Psoas muscle (tissue), 8 donors: ENCODE results near the gene HTR1E. TPM values are rescaled to one million over a fixed set of nuclear protein-coding genes. Genes with fewer than 3 reads are reported as not detected.

ENCODE experiments used
- ATAC-seq, 4 donors: fragments of 200-7000 bp; cut with Tn5 transposase; one replicate each; pipeline ENCODE4 v1.9.1; 2020; ENCODE audit warnings: moderate library complexity in 3 of 4, mild to moderate bottlenecking in 2 of 4
- DNase-seq, 2 donors: peaks; one replicate each; pipeline ENCODE4 v3.0.0-alpha.2; 2020
- H3K27ac ChIP-seq: fragments of 200-600 bp; one replicate; pipeline ENCODE4 v1.8.0; 2022
- H3K27me3 ChIP-seq, 3 donors: fragments of 200-600 bp in 1 of 3; one replicate each; pipeline versions ENCODE4 v1.6.1 to v1.8.0; 2013 to 2022; ENCODE audit warnings: low read length in 2 of 3, mild to moderate bottlenecking in 2 of 3, moderate library complexity in 1 of 3; ENCODE audit not compliant: insufficient read depth in 3 of 3
- H3K36me3 ChIP-seq, 2 donors: fragments of 200-600 bp in 1 of 2; one replicate each; pipeline versions ENCODE4 v1.6.1 to v1.8.0; 2013 to 2022; ENCODE audit warnings: low read depth in 1 of 2, mild to moderate bottlenecking in 1 of 2, moderate library complexity in 1 of 2; ENCODE audit not compliant: insufficient read depth in 1 of 2
- H3K4me1 ChIP-seq: fragments of 200-600 bp; one replicate; pipeline ENCODE4 v1.8.0; 2022
- H3K4me3 ChIP-seq: fragments of 200-600 bp; one replicate; pipeline ENCODE4 v1.8.0; 2022; ENCODE audit warnings: mild to moderate bottlenecking
- H3K9me3 ChIP-seq: fragments of 200-600 bp; one replicate; pipeline ENCODE4 v1.8.0; 2022
- WGBS, 3 donors: extraction: QIAGEN DNeasy Blood & Tissue Kit; methylation state at CpG; one replicate each; pipeline versions ENCODE4 v1.1.6 to v1.1.7; 2013; 5-methylcytosine and 5-hydroxymethylcytosine counted together
- intact Hi-C, 2 donors: fragments of 100-400 bp; cut with DNase I; formaldehyde crosslinking; loops; one replicate each; pipeline versions ENCODE4 v1.11.0 to v1.14.2; 2022
- polyA plus RNA-seq, 3 donors: library from polyadenylated mRNA; stranded (reverse); fragments of 200-250 nt; gene quantifications; one replicate each; pipeline ENCODE4 v1.2.3, GENCODE V29; 2013
- total RNA-seq, 4 donors: library from RNA; stranded (reverse); fragmentation: NEBNext Ultra II Directional in 2 of 4; extraction: Animal tissue kit (Norgen Biotek cat#: 25700) in 2 of 4; gene quantifications; one replicate each; pipeline versions ENCODE4 v1.2.1 to v1.2.4, GENCODE V29; 2021 to 2023
- TF ChIP-seq, protein P1 (sequence below): fragments of 200-600 bp; IDR thresholded peaks from one replicate; pipeline ENCODE4 v1.8.0; 2022; ENCODE audit warnings: antibody characterized with exemption
- donor health status: healthy with polysubstance abuse.
- donor health status: DM: no; HTN: no; CAD: no; lungs with moderate emphysema.
- donor health status: Bipolar disorder and iron deficiency.
- donor health status: healthy.
- donor health status: DM: yes; HTN: yes; CAD: no.
- donor health status: DM: no; HTN: no; CAD: no.
- donor health status: DM: no; HTN: no; CAD: no.
- donor health status: DM: yes; HTN: yes; CAD: no.

Gene HTR1E
- total and polyA plus RNA-seq, 7 donors, result not detected

DNA sequence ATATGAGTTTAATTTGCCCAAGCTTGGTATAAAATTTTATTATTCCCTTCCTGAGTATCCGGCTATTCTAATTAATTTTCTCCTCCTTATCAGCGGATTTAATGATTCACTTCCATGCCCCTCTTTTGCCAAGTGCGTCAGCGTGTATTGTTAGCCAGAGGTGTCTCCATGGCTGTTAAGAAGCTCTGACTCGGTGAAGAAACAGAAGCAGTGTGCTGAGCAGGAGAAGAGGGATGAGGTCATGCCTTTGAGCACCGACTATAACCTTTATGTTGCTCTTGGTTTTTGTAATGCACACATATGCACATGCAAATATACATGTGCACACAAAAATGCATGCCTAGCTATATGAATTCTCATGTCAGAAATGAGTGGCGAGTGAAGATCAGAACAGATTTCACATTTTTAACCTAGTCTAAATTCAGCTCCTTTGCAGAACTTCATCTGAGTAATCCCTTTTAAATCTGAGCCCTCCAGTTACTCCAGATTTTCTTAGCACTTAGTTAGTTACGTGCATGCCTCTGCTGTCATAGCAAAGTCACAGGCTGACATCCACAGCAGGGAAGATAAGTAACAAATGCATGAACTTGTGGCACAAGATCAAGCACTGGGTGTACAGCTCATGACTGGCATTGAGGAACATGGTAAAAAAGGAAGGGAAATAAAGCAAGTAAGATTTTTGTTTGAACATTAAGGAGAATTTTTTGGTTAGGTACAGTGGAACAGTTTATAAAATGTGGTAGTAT, 24.3 kb downstream of the HTR1E start:
- H3K4me3 ChIP-seq, result no peak overlapping the region
- TF ChIP-seq, protein P1, sequence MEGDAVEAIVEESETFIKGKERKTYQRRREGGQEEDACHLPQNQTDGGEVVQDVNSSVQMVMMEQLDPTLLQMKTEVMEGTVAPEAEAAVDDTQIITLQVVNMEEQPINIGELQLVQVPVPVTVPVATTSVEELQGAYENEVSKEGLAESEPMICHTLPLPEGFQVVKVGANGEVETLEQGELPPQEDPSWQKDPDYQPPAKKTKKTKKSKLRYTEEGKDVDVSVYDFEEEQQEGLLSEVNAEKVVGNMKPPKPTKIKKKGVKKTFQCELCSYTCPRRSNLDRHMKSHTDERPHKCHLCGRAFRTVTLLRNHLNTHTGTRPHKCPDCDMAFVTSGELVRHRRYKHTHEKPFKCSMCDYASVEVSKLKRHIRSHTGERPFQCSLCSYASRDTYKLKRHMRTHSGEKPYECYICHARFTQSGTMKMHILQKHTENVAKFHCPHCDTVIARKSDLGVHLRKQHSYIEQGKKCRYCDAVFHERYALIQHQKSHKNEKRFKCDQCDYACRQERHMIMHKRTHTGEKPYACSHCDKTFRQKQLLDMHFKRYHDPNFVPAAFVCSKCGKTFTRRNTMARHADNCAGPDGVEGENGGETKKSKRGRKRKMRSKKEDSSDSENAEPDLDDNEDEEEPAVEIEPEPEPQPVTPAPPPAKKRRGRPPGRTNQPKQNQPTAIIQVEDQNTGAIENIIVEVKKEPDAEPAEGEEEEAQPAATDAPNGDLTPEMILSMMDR, result no peak
- no peaks in the 10 kb centered on the region for H3K9me3 ChIP-seq
- DNase-seq (no peak), ATAC-seq (no peak)
- no peaks in the 10 kb centered on the region for H3K4me1 ChIP-seq
- peaks cover 0 to 2% (median 0%) of the 10 kb centered on the region in 3 donors for H3K27me3 ChIP-seq
- WGBS, 3 donors, result 59 to 68% (median 65%) methylated on average over 8 of the region's 8 CpGs
- H3K36me3 ChIP-seq, result no peaks in the 10 kb centered on the region
- H3K27ac ChIP-seq, result no peak overlapping the region
- intact Hi-C loops, result no loop called here

DNA sequence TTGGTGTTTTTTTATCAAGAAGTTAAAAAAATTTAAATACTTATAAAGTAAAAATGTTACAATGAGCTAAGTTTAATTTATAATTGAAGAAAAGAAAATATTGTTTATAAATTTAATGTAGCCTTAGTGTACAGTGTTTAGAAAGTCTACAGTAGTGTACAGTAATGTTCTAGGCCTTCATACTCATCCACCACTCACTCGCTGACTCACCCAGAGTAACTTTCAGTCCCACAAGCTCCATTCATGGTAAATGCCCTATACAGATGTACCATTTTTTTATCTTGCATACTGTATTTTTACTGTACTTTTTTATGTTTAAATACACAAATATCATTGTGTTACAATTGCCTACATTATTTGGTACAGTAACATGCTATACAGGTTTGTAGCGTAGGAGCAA, 26.0 kb downstream of the HTR1E start:
- Histone ChIP-seq H3K4me3 (no peak overlapping the region), H3K9me3 (no peaks in the 10 kb centered on the region), H3K27ac (no peak overlapping the region), H3K36me3 (no peaks in the 10 kb centered on the region), H3K27me3 (peaks cover 0 to 2% (median 0%) of the 10 kb centered on the region in 3 donors), H3K4me1 (no peaks in the 10 kb centered on the region)
- intact Hi-C loops, result no loop called here
- TF ChIP-seq, protein P1, result no peak
- WGBS, 3 donors, result 88 to 90% (median 89%) methylated on average over 2 of the region's 2 CpGs
- ATAC-seq, result no peak
- DNase-seq, result no peak

DNA sequence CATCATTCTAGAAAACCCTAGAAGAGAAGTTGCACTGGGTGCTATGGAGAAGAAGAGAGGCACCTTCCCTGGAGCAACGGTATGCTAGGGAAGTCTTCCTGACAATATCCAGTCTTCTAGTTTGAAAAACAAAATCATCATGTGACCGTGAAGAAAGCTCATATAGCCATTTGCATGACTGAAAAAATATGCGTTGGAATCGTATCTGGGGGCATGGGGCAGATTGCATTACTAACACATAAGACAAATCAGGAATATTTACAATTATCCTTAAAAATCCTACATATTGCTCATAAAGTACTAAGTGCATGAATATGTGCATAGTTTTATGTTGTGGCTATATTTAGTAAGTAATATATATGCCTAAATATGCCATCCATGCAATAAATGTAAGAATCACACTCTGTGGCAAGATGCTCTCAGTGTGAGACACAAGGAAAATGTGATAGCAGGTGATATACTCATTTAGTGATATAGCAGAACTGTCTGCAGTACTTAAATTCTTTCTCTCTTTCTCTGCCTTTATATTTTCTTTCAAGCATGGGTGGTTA, 26.8 kb downstream of the HTR1E start:
- DNase-seq (no peak), ATAC-seq (no peak)
- Histone ChIP-seq H3K4me1 (no peaks in the 10 kb centered on the region), H3K4me3 (no peak overlapping the region), H3K9me3 (no peaks in the 10 kb centered on the region), H3K27ac (no peak overlapping the region), H3K36me3 (no peaks in the 10 kb centered on the region), H3K27me3 (peaks cover 0 to 2% (median 0%) of the 10 kb centered on the region in 3 donors)
- TF ChIP-seq, protein P1, result no peak
- 72 to 76% (median 74%) methylated on average over 4 of the region's 4 CpGs for WGBS, 3 donors
- intact Hi-C loops, result no loop called here

DNA sequence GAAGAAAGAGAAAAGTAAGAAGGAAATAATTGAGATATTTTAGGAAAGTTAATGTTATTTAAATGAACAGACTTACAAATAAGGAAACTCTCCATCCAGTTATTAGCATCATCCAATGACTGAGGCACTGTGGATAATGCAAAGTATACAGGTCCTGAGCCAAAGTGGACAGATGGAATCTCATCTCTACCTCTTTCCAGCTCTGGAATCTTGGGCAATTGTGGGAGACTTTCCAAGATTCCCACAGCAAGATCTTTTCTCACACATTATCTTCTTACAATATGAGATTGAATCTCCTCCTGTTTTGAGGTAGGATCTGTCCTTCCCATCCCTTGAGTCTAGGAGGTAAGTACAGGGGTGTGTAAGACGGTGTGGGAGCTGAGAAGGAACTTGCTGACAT, 28.9 kb downstream of the HTR1E start:
- Histone ChIP-seq H3K9me3 (no peaks in the 10 kb centered on the region), H3K4me1 (no peaks in the 10 kb centered on the region), H3K27ac (no peak overlapping the region), H3K36me3 (no peaks in the 10 kb centered on the region), H3K27me3 (peaks cover 0 to 2% (median 0%) of the 10 kb centered on the region in 3 donors), H3K4me3 (no peak overlapping the region)
- WGBS, 3 donors, result 53 to 62% (median 55%) methylated on average over 1 of the region's 1 CpG
- TF ChIP-seq, protein P1, result no peak
- intact Hi-C loops, result no loop called here
- ATAC-seq (no peak), DNase-seq (no peak)
